HG03354 (cell line): ENCODE results near the gene PDZRN4.

Experiments
- ATAC-seq: cut with Tn5 transposase; IDR thresholded peaks from one replicate; pipeline ENCODE4 v1.9.1; 2021; ENCODE audit warnings: mild to moderate bottlenecking; ENCODE audit not compliant: unreplicated experiment, poor library complexity, severe bottlenecking

PDZRN4 gene

DNA sequence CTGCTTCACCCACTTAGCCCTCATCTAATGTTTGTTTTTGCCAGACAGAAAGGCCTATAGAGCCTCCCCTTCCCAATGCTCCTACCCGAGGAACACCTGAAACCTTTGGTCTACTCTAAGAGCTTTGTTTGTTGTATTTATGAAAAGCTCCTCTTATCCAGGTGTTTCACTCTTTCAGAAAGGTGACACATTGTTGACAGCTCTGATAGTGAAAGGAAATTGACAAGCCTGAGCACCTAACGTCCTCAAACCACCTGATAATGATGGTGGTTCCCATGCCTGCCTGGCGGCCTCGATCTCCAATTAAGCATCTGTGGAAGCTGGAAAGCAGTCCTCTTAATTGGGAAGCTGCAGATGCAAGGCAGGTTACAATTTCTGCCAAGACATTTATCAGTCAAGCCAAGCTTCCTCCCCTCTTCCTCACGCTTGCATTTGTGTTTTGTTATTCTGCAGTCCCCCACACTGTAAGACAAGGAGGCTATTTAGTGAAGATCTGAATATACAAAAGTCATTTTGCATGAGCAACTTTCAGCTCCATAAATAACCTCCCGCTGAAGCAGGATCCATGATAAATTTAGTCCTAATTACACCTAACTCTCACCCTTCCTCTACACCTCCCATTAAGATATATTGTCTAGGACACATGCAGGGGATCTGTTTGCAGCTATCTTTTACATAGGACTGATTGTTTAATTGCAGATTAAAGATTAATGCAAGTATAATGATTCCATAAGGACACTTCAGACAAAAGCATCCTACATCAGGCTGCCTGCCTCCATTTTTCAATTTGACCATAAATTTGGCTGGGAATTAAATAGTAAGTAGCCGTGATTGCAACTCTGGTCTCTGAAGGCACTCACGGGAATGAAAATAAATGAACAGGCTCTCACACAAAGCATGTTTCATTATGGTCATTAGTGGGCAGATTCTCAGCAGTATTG, 288.6 kb downstream of the PDZRN4 start:
- ATAC-seq, result no peak

DNA sequence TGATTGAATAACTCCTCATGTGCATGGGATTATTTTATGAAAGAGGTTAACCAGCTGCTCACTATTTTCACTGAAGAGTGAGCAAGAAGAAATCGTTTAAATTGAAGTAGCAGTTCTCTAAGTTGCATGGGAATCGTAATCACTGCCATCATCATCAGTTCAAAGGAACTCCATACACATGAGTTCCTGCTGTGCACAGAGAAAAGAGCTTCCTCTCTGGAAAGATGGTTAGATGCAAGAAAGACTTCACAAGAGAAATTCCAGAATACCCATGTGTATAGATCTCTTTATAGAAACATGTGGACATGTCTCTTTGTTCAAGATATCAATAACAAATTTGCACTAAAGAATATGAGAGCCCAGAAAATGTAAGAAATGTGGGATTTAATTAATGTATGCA, 291.3 kb downstream of the PDZRN4 start:
- ATAC-seq, result no peak

DNA sequence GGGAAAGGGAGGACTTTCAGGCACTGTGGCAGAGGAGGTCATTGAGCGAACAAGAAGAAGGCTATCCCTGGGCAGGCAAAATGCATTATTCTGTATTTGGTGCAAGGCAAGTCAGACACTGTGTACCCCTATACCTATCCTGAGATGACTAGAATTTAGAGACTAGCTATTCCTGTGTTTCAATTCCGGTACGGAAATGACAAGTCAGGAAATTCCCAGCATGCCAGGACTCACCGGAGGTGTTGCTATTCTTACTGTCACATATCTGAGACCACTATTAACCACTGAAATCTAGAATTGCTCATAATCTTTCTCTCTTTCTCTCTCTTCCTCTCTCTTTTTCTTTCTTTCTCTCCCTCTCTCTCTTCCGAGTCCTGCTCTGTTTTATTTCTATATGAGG, 297.1 kb downstream of the PDZRN4 start:
- no peak for ATAC-seq

DNA sequence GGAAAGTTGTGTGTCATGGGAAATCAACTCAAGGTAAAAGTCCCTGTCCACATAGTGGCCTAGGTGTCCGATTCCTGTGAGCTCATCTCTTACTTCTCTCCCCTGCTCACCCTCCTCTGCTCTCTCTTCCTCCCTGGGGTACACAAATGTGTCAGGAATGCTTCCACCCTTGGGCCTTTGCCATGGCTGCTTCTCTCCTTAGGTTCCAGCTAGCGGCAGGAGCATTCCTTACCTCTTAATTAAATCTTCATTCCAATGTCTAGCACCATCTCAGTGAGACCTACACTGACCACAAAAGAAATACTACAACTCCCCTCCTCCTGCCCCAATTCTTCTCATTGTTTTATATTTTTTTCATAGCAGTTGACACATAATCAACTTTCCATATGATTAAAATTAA, 298.6 kb downstream of the PDZRN4 start:
- ATAC-seq, result no peak

DNA sequence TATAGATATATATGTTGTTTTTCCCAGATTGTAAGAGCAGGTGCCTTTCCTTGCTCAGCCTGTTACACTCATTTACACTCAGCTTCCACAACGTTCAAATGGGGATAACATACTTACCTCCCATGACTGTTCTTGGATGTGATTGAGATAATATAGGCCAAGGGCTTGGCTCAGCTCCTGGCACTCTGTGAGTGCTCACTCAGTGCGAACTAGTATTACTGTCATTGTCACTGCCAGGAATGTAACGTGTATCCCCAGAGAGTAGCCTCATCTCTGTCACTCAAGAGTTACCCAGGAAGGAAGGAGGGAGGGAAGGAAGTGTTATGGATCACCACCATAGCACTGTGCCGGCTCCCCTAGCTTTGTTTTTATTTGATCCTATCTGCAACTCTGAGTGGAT, 307.9 kb downstream of the PDZRN4 start:
- no peak for ATAC-seq

DNA sequence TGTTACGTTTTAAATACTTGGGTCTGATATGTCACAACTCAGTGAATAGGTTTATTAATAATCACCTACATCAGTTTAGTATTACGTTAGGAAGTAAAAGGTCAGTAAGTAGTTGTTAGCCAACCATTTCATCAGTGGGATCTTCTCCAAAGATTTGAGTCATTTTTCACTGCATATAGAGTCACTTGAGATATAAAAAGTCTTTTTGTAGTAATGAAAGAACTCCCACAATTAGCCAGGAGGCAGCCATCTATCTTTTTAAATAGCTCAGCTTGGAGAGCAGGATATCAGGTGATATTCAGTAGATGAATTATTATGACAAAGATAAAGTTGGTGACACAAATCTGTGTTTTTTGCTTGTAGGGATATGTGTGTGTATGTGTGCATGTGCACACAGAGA, 309.3 kb downstream of the PDZRN4 start:
- no peak for ATAC-seq

DNA sequence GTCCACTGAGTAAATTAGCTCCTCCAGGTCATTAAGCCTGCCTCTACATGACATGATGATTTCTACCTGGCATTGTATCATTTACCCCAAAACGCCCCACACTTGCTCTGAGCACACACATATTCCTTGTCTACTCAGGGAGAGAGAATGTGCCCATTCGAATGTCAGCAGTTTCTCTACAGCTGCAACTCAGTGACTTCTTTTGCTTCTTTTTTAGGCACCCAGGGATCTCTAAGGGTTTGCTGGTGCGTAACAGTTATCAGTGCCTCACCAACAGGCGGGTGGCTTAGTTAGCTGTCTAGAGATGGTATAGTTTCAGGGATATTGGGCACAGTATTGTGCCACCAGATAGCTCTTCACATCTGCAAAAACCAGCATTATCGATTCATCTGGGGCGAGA, 316.9 kb downstream of the PDZRN4 start:
- ATAC-seq, result no peak

DNA sequence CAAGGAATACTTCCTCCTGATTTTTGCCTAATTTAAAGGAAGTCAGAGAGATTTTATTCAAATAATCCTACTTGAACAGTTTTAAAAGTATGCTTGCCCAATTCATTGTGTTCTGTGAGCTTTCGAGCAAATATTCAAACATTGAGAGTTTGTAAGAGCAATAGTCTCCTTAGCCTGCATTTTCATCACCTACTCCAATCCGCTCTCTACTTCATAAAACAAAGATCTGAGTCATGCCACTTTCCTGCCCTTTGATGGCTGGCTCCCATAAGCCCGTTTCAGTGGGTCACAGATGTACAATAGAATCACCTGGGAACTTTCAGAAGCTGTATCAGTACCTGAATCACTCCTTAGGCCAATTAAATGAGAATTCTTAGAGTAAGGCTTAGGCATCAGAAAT, 319.2 kb downstream of the PDZRN4 start:
- no peak for ATAC-seq

DNA sequence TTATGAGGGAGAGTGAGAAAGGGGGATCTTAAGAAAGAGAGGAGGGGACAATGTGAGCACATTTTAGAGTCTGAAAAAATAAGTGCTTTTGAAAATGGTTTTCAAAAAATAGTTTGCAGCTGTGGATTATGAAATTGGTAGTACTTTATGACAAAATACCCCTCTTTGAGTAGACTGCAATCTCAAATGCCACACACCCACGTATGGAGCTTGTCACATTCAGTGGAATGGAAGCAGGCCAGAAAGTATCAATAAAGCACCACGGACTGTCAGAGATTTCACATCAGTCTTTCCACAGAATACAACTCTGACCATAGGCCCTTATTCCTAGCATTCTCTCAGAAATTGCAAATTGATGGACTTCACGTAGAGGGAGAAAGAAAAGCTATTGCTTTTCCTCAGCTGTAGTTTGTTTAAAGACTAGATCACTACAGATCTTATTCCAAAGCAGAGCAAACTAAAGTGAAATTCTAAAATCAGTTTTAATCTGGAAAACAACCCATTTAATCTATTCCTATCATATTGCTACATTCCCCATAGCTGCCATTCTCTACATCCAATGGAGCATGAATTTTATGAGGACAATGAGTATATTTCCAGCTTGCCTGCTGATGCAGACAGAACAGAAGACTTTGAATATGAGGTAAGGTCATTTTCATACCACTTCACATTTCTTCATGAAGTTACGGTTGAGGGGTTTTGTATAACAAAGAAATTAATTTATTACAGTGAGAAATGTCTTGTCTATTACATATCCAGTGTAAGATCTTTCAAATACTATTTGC, 321.3 kb downstream of the PDZRN4 start:
- no peak for ATAC-seq

DNA sequence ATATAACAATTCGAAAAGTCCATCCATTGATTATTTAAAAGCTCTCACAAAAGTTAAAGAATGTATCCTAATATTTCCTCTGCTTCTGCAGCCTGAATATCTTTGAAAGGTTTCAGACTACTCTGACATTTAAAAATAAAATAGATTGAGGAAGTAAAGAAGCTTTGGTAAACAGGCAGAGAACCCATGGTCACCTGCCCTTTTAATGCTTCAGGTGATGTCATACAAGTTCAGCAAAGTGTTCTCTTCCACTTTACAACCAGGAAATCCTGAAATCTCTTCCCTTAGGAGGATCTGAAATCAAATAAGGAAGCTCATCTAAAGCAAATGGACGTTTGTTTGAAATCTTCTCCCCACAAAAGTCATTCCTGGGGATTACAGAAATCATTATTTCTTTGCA, 322.4 kb downstream of the PDZRN4 start:
- no peak for ATAC-seq

DNA sequence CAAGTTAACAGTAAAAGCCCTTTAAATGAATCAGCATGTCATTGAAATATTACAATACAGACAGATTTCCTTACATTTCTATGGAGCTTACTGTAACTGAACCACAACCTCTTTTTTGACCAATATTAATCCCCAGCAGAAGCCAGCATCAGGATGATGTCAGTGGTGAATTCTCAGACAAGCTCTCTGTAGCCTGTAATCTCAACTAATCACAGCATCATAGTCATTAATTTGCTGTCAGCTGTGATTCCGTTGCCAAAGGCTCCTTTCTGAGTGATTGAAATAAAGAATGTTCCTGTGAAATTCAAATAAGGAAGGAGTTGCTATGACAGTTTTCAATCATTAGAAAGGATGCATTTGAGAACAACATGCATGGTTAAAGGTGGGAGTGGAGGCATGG, 323.1 kb downstream of the PDZRN4 start:
- no peak for ATAC-seq

DNA sequence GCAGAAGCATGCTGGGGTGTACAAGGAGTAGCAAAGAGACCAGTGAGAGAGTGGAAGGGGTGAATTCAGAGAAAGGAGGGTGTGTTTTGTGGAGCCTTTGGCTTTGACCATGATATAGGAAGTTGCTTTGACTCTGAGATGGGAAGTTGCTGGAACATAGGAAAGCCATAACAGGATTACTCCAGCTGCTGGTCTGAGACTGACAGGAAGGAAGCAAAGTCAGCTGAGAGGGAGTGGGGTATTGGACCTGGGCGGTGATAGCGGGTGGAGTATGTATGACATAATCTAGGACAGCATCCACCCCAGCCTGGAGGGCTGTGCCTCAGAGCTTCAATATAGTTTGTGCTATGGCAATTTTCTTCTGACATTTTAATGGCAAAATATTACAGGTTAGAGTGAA, 324.4 kb downstream of the PDZRN4 start:
- no peak for ATAC-seq

DNA sequence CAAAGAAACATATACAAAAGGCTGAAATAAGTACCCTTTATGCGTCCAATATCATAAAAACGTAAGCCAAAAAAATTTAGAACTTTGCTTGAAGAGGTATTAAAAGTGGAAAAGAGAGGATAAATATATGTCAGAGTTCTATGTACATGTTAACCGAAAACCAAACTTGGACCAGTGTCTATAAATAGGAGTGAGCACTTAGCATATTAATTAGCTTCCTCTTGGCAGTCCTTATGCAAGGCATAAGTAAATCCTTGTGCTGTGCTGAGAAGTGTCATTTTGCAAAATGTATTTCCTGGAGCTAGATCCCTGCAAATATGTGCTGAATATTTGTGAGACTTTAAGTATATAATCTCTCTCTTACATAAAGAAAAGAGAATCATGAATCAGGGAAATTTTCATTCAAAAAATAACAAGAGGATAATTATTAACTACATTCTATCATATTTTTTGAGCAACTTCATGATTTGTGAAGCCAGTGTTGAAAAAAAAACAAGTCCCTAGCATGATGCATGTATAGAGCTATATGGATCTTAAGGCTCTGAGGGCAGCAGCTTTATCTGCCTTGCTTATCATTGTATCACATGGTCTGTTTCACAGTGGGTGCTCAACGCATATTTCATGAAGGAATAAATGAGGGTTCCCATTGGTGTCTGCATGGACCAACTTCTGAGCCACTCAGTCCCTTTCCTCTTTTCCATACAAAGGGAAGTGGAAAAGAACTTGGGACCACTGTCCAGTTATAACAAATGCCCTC, 326.1 kb downstream of the PDZRN4 start:
- no peak for ATAC-seq

DNA sequence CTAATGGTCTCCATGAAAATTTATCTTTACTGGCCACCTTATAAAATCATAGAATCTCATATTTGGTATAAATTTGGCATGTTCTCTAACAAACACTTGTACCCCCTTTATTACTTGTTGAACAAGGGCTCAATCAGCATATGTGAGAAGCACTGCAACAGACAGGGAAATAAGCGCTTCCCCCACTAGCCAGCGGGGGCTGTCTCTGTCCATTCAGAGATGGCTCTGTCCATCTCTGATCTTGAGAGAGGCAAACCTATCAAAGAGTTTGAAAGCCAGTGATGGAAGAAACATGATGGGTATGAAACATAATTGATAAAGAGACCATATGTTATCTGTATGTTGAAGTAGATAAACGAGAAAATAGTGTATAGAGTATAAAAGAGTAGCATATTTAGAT, 326.8 kb downstream of the PDZRN4 start:
- no peak for ATAC-seq

DNA sequence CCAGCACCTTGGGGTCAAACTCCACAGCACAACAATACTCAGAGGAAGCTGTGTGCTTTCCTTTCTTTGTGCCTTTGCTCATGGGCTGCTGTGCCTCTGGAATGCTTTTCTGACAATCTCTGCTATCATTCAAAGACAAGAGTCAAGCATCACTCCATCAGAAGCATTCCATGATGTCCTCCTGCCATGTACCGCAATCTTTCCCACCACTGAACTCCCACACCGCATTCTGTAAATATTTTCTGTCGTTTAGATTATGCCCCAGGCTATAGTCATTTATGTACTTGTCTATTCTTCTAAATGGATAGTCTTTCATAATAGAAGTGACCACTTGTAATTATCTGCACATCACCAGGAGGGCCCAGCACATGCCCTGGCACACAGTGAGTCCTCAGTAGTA, 327.8 kb downstream of the PDZRN4 start:
- ATAC-seq, result no peak

DNA sequence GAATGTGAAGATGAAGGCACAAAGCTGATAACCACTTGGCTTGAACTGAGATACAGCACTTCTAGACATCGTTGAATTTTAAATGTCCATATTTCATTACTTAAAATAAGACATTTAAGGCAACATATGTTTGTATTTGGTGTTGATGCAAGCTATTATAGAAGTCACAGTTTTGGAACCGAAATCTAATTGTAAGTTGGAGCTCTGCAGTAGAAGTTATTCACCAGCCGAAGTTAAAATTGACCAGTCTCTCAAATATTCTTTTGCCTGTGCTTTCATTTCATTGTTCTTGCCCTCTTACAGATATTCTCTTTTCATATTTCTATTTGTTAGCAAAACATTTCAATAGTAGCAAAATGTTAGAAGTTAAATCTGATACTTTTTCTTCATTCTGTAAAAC, 332.7 kb downstream of the PDZRN4 start:
- no peak for ATAC-seq

DNA sequence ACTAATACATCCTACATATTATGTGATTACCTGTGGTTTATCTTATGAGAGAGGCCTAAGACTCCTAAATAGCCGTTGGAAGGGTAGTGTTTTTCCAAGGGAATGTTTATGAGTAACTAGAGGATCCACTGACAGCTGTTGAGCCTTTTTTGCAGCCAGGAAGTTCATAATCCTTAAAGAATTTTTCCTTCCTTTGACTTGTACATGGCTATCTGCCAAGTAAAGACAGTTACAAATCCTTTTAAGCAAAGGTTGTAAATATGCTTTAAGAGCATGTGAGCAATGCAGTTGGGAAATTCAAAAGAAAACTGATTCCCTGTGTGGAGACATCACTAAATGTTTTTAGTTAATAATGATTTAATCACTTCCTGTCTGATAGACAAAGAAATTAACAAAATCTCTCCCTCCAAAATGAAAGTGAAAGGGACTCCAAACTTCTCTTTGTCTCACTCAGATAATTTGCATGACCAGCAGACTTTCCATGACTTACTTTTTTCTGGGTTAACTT, 333.8 kb downstream of the PDZRN4 start:
- ATAC-seq, result peak; percentile 83

DNA sequence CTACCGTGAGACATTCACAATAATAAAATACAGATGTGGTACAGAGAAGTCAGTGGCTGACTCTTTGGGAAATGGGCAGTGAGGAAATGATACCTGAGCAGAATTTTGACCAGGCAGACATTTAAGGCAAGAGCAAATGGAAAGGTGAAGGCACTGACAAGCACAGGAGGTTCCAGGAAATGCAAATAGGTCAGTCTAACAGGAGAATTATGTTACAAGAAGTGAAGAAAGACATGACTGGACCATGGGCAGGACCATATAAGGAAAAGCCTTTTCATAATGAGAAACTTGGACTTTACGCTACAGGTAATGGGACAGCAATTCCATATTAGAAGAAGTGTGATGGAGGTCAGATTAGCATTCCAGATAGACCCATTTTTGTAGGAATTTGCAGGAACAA, 338.9 kb downstream of the PDZRN4 start:
- ATAC-seq, result no peak

DNA sequence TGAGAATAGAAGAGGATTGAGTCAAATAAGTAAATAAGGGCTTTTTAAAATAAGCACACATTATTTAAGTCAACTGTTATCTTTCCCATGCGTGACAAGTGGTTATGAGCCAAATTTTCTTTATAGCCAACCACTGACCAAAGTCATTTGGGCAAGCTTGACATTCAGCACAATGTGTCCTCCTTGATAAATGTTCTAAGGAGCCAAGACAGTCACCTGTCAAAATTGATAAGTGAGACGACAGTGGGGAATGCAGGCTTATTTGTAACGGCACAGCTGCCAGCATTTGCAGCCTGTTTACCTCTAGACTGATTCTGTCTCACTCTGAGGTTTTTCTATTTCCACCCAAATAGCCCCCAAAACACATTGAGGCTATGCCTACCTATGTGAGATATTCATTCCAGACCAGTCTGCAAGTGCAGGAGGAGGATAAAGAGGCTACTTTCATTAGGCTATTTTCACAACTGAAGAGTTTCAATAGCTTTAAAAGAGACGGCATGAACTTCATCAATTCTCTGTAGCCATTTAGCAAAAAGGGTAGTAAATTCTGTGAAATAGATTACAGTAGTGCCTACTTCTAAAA, 339.5 kb downstream of the PDZRN4 start:
- ATAC-seq, result no peak

DNA sequence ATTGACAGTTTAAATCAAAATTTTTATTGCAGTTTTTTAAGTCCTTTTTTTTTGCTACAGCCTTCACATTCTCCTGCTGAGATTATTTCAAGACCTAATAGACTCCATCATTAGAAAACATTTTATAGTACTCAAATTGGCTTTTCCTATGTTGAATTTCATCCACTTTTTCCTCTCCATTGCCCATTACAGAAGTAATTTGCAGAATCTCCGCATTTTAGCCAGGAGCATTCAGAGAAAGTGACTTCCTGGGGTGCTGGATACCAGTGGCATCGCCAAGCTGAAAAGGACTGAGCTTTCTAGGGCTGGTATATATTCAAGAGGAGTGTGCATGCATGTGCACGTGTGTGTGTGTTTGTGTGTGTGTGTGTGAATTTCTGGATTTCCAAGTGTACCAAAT, 340.8 kb downstream of the PDZRN4 start:
- no peak for ATAC-seq
